DLD1 (cell line): Measurements from ENCODE around the gene MARCHF3.
"Not testable (repeated sequence)": the region's sequence is repeated elsewhere in the genome, so short reads cannot be mapped to it uniquely, and the experiment has no call there.

Source experiments
- in situ Hi-C: cut with HindIII; loops from 2 replicates; pipeline ENCODE4 v1.10.0; 2017; ENCODE audit warnings: low sequenced_read_pairs

The MARCHF3 gene

DNA sequence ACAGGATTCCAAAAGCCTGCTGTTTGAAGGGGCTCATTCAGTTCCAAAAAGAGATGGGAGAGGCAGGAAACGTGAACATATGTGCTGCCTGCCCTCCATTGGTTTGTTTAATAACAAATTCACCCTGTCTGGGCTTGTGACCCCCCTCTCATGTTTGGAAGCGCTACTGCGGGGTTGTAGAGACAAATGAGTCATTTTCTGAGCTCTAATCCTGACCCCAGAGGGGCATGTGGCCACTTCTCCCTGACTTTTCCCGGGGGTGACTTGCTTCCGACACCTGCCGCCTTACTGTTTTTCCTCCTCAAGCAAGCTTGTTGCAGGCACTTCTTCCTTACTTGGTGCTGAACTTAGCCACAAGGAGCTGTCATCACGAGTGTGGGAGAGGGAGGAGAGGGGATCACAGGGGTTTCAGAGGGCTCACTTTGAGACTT, 177.5 kb downstream of the MARCHF3 start:
- in situ Hi-C loops: no loop called here

GRCh38 chr5:126852091-126852571, 178.2 kb downstream of the MARCHF3 start:
- in situ Hi-C loops: no loop called here

- in situ Hi-C loops: no loop called here
Measured at GRCh38 chr5:126851501-126852011, 178.8 kb downstream of the MARCHF3 start.

DNA sequence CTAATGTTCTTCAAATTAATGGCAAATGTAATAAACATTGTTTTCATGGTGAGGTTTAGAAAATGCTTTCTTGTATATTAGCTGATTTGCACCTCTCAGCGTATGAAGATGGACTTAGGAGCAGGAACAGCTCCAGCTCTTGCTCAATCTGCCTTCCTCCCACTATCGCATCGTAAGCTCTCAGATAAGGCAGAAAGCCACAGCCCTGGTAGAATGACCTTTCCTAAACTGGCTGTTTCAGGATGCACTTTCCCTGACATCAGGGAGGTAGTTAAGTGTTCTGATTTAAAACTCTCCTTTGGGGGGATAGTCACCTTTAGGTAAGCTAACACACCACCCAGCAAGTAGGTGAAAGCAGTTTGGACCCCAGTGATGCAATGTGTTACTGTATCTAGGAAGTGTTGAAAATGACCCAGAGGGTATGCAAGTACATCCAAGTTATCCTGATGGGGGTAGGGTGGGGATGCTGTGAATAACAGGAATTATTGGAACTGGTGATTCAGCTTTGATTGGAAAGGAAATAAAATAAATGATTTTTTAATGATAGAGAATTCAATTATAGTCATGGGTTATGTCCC, 181.2 kb downstream of the MARCHF3 start:
- in situ Hi-C loops: no loop called here

DNA sequence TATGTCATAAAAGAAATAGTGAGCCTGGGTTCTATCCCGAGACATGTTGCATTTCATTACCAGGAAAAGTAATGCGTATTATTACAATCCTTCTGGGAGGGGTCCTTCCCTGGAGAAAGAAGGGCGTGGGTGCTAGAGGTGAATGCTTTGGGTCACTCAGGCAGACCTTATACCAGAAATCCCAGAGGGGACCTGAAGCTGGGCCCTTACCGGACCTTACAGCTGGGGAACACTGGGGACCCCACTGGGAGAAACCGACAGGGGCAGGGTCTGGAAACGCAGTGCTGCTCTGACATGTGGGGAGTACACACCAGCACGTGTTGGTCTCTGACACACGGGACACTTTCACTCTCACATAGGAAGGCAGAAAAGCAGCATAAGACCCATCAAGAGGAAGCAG, 182.1 kb downstream of the MARCHF3 start:
- in situ Hi-C loops: no loop called here

- in situ Hi-C loops: no loop called here
Measured at GRCh38 chr5:126847826-126848251, 182.5 kb downstream of the MARCHF3 start.

DNA sequence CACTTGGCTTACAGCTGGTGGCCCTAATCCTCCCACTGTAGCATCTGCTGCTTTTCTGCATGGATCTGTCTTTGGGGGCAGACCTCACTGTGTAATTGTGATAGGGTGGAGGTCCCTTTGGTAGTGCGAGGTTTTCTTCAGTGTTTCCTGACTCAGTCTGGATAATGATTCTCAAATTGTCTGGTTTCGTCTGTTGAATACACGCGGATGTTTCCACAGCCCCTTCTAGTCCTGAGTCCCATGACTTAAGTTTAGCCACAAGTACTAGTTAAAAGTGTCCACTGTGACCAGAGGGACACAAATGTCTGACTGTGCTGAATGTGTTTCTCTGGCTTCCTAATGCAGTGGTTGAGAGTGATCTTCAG, 182.9 kb downstream of the MARCHF3 start:
- in situ Hi-C loops: no loop called here

GRCh38 chr5:126846744-126847455, 183.5 kb downstream of the MARCHF3 start:
- in situ Hi-C loops: no loop called here

GRCh38 chr5:126846344-126846743, 184.0 kb downstream of the MARCHF3 start:
- in situ Hi-C loops: no loop called here

- in situ Hi-C loops: not testable (repeated sequence)
Measured at GRCh38 chr5:126845470-126846070, 184.8 kb downstream of the MARCHF3 start.

GRCh38 chr5:126843375-126843774, 187.0 kb downstream of the MARCHF3 start:
- in situ Hi-C loops: not testable (repeated sequence)

- in situ Hi-C loops: not testable (repeated sequence)
Measured at GRCh38 chr5:126839407-126839806, 191.0 kb downstream of the MARCHF3 start.

GRCh38 chr5:126837906-126838539, 192.3 kb downstream of the MARCHF3 start:
- in situ Hi-C loops: no loop called here

DNA sequence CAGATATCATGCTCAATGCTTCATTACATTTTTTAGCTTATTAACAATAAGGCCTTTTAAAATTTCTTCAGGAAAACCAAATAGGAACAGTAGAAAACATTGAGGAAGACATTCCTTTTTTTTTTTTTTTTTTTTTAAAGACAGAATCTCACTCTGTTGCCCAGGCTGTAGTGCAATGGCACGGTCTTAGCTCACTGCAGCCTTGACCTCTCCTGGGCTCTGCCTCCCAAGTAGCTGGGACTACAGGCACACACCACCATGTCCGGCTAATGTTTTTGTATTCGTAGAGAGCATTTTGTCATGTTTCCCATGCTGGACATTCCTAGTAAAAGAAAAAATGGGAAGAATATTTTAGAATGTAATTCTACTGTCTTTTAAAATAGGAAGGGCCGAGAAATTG, 193.1 kb downstream of the MARCHF3 start:
- in situ Hi-C loops: no loop called here

DNA sequence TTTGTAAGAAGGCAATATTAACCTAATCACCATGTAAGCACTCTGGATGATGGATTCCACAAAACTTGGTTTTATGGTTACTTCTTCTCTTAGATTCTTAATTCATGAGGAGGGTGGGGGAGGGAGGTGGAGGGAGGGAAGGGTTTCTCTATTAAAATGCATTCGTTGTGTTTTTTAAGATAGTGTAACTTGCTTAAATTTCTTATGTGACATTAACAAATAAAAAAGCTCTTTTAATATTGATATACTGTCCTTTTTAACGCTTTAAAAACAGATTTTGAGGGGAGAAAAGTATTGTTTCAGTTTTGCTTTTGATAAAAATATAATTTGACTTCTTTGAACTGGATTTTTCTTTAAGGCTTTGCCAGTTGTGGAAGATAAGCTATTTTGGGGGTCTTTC, 193.6 kb downstream of the MARCHF3 start:
- in situ Hi-C loops: no loop called here

DNA sequence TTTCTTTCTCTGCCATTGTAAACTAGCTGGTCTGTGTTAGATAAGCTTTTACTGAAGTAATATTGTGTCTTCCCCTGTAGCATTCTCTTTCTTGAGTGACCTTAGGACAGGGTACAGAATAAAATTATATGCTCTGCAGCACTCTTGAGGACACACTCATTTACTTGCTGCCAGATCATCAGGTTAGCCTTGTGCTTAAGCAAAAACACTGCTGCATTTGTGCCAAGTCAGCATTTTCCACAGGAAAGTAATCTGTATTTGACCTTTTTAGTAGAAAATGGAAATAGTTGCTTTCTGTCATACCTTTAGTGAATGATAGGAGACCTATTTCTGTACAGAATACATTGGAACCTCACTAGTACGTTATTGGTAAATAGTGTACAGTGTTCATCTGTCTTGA, 199.2 kb downstream of the MARCHF3 start:
- in situ Hi-C loops: no loop called here

- in situ Hi-C loops: no loop called here
Measured at GRCh38 chr5:126830061-126830460, 200.3 kb downstream of the MARCHF3 start.

DNA sequence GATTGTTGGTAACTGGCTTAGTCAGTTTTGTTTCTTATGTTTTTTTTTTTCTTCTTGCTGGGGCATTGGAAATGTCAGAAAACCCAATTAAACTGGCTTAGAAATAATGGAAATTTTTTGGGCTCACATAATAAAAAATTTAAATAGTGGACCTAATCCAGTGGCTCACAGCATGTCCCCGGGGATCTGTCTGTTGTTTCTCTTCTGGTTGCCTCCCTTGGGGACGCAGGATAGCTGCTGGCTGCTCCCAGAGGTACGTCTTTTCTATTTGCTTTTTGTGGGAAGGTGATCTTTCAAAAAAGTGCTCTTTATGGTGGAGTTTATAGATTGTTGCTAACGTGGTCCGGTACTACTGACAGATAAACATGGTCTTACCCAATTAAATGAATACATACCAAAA, 201.3 kb downstream of the MARCHF3 start:
- in situ Hi-C loops: no loop called here

DNA sequence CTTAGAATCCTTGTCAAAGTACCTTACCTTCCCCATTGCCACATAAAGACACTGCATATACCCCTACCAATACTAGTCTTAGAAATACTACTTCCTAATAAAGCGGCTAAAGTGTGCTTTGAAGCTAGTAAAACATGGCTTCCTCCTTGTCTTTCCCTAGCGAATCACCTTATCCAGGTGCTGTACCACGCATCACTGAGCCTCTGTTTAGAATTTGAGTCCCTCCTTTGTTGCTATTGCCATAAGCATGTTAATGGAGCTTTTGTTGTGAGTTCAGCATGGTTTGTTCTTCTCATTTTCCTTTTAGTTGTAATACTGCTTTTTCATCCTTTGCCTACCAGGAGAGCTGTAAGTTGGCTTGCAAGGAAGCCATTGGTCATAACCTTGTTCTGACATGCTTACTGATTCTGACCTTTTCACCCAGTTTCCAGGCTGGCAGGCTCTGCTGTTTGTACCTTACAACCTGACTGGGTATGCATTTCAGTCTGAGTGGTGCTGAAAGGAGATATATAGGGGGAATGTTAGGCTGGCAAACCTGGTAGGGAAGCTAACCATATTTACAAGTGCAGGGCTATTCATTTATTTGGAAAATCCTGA, 203.6 kb downstream of the MARCHF3 start:
- in situ Hi-C loops: no loop called here

- in situ Hi-C loops: no loop called here
Measured at GRCh38 chr5:126819253-126819652, 211.1 kb downstream of the MARCHF3 start.

DNA sequence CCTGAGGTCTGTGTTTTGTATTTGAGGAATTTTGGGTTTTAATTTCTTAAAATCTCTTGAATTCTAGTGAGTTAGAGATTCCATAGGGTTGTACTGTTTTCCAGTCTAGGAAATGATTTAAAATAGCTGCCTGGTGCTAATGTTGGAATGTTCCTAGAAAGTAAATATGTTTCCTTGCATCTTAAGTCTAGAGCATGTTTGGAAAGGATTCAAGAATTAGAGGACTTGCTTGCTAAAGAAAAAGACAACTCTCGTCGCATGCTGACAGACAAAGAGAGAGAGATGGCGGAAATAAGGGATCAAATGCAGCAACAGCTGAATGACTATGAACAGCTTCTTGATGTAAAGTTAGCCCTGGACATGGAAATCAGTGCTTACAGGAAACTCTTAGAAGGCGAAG, 211.6 kb downstream of the MARCHF3 start:
- in situ Hi-C loops: no loop called here
